GM19043 (cell line): ENCODE measurements around the gene POU2F2.
"Not testable (repeated sequence)": the region's sequence is repeated elsewhere in the genome, so short reads cannot be mapped to it uniquely, and the experiment has no call there.

Source experiments
- ATAC-seq: cut with Tn5 transposase; IDR thresholded peaks from one replicate; pipeline ENCODE4 v1.9.1; 2021; ENCODE audit warnings: low read depth; ENCODE audit not compliant: unreplicated experiment

POU2F2 gene

DNA sequence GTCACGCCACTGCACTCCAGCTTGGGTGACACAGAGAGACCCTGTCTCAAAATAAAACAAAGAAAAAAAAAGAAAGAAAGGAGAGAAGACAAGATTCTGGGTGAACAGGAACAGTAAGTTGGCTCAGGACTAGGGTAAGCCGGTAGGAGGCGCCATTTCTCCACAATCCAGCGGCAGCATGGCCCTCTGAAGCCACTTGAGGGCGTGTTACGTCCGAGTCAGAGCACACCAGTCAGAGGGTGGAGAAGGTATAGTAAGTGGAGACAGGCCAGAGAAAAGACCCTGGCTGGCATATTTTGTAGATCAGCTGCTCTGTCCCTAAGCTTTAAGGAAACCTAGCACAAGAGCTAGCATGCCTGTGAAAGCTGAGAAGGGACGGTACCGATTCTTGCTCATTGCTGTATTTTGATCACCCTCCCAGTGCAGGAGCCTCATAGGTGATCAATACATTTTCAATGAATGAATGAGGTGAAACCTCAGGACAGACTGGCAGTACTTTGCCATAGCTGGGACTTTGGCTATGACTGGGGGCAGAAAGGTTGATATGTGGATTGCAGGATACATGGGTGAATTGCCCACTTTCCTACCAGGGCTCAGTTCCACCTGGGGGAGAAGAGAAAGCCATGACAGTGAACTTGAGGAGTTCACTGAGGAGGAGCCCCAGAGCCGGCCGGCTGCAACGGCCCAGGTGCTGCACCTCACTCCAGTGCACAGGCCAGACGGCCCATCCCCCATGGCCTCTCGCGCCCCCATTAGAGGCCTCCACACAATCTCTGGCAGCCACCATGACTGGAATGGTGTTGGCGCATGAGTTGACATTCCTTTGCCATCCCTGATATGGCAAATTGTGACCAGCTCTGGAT, 23.5 kb downstream of the POU2F2 start:
- peak; percentile 47 for ATAC-seq

DNA sequence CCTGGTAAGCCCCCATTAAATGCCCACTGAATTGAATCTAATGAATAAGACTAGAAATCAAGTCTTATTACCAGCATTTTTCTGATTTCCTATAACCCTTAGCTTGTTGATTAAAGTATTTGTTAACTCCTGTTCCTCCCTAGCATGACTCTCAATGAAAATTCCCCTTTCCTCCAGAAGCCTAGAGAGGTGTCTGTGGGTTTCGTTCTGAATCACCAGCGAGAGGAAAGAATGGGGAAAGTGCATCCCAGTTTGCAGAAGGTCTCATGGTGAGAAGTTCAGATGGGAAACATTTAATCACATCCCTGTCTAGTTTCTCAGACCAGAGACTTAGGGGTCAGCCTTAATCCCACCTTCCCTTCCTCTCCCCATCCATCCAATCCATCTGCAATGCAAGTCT, 26.9 kb downstream of the POU2F2 start:
- no peak for ATAC-seq

DNA sequence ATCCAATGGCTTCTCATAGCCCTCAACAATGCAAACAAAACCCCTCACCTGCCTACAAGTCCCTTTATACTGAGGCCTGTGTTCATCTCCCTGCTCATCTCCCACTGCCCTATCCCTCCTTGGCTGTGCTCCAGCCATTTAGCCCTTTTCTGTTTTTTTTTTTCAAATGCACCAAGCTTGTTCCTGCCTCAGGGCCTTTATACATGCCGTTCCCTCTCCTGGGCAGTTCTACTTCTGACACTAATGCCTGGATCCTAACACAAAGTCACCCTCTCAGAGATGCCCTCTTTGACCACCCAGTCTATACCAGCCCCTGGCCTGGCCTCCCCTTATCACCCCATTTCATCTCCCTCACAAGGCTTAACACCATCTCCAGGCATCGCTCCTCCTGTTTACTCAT, 29.4 kb downstream of the POU2F2 start:
- ATAC-seq = no peak

DNA sequence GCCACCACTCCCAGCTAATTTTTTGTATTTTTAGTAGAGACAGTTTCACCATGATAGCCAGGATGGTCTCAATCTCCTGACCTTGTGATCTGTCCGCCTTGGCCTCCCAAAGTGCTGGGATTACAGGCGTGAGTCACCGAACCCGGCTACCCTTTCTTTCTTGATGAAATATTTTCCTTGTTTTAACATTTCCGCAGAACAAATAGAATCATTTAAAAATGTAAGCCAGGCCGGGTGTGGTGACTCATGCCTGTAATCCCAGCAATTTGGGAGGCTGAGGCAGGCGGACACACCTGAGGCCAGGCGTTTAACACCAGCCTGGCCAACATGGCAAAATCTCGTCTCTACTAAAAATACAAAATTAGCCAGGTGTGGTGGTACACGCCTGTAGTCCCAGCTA, 32.0 kb downstream of the POU2F2 start:
- not testable (repeated sequence) for ATAC-seq

DNA sequence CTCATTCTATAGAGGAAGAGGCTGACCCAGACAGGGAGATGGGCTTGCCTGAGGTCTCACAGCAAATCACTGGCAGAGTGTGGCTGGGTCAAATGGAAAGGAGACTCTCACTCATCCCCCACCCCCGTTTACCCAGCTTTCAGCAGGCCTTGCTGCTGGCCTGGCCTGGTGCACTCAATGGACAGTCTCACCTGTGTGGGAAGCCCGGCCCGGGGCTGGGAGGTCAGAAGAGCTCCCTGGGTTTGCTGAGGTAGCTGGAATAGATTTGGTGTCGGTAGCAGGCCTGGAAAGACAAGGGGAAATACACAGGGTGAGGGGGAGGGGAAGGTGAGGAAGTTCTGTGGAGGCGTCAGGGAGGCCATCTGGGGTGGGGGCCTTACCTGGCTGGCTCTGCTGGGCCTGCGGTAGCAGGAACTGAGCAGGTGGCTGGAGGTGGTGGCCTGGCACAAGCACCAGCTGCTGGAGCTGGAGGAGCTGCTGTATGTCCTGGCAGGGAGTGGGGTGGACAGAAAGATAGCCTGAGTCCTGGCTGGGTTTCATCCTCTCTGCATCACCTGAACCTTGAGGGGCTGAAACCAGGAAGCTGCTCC, 32.8 kb downstream of the POU2F2 start:
- no peak for ATAC-seq

DNA sequence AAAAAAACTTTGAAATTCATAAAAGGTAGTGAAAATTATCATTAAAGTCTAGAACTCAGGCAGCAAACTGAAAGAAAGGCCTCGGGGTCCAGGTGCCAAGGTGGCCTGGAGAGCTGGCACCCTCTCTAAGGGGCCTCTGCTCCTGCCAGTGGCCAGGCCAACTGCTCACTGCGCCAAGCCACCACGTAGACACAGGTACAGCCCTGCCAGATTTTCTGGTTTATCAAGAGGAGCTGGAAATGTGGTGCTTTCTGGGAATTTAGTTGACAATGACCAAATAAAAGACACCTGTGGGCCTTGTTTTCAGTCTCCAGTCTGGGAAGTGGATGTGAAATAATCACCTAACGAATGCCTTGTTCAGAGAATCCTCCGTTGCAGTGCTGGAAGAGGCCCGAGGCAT, 33.5 kb downstream of the POU2F2 start:
- ATAC-seq = no peak

DNA sequence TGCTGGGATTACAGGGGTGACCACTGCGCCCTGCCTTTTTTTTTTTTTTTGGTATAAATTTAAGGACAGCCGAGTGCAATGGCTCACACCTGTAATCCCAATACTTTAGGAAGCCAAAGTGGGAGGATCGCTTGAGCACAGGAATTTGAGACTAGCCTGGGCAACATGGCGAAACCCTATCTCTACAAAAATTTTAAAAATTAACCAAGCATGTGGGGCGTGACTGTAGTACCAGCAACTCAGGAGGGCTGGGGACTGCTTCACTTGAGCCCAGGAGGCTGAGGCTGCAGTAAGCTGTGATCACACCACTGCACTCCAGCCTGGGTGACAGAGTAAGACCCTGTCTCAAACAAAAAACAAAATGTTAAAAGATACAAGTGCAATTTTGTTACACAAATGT, 34.8 kb downstream of the POU2F2 start:
- no peak for ATAC-seq

DNA sequence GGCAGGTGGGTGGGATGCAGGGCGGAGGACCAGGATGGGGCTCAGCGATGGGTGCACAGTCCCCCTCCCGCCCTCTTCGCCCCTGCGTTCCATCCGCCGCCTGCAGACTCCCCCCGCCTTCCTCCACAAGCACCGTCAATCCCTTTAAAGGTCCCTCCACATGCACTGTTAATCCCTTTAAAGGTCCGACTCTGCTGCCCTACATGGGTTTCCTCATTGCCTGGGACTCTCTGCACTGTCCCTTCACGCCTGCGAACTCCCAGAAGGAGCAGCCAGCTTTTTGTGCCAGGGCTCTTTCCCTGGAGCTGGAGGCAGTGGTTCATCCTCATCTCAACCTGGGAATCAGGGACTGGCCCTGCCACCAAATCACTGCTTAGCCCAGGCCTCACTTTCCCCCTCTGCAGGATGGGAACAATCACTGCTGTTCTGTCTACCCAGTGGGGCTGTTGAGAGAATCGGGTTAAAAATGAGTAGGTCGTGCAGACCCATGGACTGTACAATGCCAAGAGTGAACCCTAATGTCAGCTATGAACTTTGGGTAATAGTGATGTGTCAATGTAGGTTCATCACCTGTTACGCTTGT, 35.9 kb downstream of the POU2F2 start:
- ATAC-seq = no peak

DNA sequence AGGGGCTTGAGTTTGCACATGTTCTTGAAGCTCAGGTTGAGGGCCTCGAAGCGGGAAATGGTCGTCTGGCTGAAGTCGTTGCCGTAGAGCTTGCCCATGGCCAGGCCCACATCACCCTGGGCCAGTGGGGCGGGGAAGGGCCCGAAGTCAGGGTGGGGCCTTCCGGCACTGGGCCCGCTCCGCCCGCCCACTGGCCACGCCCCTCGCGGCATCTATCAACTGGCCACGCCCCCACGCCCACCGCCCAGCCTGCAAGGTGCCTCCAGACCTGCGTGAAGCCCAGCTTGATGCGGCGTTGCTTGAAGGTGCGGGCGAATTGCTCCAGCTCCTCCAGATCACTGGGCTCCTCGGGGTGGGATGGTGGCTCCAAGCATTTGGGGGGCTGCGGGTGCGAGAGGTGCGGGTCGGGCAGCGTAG, 36.4 kb downstream of the POU2F2 start:
- no peak for ATAC-seq

DNA sequence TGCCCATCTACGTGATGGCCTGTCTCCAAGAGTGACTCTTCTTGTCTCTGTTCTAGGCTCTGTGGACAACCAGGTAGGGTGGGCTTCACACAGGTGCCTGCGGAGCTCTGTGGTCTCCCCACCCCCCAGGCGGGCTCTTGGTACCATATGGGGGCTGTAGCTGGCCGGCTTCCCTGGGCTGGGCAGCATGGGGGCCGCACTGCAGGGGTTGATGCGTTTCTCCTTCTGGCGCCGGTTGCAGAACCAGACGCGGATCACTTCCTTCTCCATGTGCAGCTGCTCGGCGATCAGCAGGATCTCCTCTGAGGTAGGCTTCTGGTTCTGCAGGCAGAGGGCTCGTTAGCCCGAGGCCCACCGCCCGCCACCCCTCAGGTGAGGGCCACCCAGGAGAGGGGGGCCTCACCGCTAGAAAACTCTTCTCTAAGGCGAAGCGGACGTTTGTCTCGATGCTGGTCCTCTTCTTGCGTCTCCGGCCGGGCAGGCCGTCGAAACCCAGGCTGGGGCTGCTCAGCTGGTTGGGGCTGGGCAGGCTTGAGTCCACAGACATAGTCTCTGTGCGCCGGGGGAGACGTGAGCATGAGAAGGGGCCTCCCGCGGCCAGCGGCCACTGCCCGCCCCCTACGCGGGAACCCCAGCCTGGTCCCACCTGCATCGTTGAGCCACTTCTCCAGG, 37.0 kb downstream of the POU2F2 start:
- no peak for ATAC-seq

DNA sequence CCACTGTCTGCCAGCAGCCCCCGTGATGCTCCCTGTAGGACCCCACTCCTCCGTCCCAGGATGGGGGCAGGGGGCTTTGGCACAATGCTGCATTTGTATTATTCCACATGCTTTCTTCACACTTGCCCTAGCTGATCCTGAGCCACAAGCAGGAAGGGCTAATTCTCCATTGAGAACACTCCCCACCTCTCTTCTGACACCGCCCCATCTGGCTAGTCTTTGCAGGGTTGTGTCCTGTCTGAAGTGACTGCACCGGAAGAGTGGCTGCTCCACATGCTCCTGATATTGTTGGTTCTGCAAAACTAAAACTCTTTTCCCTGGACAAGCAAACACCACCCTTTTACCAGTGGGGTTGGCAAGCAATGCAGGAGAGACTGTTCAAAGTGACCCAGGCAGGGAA, 38.3 kb downstream of the POU2F2 start:
- ATAC-seq = no peak

DNA sequence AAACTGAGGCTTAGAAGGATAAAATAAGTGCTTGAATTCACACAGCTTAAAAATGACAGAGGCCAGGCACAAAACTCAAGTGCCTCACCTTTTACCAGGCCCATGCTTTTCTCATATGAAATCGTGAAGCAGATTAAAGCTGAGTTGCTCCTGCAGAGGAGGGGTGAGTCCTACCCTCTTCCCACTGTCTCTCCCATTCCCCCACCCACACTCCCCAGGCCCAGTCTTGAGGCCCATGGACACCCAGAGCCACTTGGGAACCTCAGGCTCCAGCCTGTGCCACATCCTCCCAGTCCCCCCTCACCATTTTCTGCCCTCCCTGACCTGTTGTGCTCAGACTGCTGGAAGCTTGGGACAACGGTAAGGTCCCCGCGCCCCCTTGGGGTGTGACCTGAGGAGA, 38.7 kb downstream of the POU2F2 start:
- no peak for ATAC-seq

DNA sequence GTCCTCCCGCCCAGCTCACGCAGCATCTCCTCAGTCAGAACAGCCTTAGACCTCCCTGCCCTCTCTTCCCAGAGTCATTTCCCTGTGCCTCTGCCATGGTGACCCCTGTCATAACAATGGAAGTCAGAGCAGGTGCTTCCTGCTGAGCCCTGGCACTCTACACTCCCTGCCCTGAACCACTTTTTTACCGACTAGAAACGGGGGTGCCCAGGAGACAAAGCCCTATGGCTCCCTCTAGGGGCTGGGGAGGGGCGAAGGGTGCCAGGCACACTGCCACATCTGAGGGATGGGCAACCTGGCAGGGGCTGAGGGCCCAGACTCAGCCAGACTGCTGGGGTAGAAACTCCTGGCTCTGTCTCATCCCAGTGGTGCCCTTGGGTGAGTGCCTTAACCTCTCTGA, 39.9 kb downstream of the POU2F2 start:
- no peak for ATAC-seq

DNA sequence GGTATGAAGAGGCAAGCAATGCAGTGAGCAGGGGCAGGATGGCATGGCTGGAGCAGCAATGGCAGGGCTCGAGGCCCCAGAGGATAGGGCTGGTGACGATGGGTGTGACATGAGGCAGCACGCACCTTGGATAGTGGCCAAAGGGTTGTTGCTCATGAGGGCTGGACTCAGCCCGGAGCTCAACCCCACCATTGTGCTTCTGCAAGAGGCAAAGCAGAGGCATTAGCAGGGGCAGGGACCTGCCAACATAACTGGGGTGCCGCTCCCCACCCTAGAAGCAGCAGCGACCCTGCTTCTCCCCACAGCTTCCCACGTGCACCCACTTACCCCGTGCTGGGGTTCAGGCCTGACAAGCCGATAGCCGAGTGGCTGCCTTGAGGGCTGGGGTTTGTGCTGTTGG, 40.5 kb downstream of the POU2F2 start:
- ATAC-seq = no peak

DNA sequence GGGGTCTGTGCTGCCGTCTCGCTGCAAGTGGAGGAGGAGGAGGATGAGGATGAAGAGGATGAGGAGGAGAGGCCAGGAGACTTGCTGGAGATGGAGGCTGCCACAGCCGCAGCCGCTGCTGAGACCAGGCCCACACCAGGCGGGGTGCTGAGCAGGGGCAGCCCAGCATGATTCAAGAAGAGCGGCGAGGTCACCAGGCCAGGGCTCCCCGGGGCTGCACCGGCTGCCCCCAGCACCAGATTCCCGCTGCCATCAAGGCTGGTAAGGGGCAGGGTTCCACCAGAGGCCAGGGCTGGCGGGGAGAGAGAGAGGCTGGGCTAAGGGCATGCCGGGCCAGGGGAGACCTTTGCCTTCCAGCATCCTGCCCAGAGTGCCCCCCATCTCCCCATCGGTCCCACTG, 40.9 kb downstream of the POU2F2 start:
- ATAC-seq = no peak

DNA sequence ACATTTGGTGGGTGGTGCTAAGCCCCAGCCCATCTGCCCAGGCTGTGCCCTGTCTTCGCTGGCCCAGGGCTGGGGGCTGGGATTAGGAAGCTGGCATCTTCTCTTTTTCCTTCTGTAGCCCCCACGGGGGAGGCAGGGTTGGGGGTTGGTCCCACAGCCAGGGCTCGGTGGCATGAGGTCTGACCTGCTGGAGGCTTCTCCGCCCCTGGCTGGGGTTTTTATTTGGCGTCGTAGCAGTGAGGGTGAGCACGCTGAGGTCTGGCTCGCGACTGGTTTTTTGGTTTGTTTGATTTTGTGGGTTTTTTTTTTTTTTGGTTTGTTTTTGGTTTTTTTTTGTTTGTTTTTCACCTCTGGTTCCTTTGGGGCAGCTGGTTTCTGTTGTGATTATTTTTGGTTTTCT, 41.6 kb downstream of the POU2F2 start:
- ATAC-seq = no peak

DNA sequence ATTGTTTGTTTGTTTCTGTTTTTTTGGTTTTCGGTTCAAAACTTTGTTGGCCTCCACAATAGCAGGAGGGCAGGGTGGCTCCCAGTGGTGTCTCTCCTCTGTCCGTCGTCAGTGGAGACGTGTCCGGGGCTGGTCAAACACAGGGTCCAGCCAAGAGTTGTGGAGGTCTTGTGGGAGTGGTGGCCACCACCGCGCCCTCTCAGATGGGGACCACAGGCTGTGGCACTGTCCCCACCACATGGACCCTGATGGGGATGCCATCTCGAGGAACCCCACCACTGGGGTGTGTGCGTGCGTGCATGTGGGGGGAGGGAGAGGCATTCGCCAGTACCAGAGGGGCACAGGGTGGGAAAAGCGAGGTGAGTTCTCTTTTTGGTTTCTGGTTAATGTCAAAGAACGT, 42.5 kb downstream of the POU2F2 start:
- no peak for ATAC-seq

DNA sequence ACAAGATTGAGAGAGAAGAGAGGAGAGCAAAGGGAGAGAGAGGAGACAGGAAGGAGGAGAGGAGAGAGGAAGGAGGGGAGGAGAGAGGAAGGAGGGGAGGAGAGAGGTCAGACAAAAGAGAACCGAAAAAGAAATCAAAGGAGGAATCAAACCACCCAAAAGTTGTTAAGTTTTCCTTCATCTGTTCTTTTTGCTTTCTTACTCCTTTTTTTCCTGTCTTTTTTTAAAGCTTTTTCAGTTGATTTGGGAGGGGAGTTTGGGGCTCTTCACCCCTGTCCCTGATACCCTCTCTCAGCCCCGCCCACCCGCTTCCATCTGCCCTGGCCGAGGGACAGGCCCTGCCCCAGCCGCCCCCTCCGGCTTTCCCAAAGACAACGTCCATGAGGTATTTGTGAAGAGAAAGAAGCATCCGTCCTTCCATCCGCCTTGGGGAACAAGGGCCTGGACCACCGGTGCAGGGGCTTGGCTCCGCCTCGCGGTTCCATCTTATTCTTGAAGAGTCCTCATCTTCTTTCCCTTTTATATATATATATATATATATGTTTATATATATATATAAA, 43.0 kb downstream of the POU2F2 start:
- ATAC-seq = no peak

DNA sequence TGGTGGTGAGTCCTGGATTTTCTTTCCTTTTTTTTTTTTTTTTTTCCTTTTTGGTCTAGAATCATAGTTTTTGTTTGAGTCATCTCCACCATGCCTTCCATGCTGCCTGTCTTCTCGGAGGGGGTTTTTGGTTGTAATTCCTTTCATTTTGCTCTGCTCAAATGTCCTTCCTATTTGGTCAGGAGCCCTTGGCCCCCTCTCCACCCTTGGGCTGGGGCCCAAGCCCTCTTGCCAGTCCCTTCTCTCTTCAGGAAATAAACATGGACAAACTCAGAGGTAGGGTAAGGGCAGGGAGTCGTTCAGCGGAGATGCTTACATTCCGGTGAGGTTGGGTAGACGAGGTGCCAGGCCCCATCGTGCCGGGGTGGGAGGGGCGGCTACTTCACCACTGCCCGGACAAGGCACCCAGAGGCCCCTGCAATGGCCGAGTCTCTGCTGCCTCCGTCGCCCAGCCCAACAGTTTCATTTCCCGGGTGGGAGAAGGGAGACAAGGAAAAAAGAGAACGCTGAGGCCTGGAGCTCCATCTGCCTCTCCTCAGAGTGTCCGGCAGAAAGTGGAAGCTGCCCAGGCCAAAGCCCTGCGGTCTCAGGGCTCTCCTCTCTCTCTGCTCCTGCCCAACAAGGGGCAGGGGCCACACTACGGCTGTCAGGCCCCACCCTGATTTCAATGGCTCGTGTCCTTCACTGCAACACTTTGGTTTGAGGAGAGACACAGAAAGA, 43.6 kb downstream of the POU2F2 start:
- ATAC-seq = no peak

DNA sequence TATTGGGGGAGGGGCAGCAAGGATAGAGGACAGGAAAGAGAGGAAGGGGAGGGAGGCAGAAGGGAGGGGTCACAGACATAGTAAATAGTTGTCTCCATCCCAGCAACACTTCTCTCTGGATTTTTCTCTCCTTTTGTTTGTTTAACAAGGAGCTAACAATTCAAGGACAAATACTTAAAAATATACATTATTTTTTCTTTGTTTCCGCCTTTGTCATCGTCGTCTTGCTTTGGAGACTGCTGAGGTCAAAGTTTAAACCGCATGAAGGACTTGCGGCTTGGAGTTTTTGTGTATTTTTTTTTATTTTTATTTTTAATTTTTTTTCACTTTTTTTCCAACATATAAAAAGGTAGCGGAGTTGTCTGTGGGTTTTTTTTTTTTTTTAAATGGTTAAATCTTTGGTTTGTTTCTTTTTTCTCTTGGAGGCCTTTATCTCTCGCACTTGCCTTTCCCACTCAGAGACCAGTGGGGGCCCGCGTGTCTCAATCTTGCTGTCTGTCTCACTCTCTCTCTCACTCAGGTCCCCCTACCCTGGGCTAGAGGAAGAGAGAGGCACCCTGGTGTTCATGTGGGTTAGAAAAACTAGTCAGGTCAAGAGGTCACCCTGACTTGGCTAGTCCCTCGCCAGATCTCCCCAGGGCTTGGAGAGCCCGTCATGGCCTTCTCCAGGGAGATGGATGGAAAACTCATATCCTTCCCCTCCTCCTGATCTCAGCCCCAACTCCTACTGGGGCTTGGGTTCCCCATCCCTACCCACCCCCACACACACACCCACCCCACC, 45.3 kb downstream of the POU2F2 start:
- no peak for ATAC-seq
